Islet precursor cell (in vitro differentiated cells): ENCODE results near the gene CCDC106.

ENCODE experiments used
- DNase-seq: peaks from one replicate; pipeline ENCODE4 v3.0.0-alpha.2; 2018

CCDC106 gene

GRCh38 chr19:55652311-55653128, 4.5 kb downstream of the CCDC106 start:
- peak; percentile 75 for DNase-seq

DNA sequence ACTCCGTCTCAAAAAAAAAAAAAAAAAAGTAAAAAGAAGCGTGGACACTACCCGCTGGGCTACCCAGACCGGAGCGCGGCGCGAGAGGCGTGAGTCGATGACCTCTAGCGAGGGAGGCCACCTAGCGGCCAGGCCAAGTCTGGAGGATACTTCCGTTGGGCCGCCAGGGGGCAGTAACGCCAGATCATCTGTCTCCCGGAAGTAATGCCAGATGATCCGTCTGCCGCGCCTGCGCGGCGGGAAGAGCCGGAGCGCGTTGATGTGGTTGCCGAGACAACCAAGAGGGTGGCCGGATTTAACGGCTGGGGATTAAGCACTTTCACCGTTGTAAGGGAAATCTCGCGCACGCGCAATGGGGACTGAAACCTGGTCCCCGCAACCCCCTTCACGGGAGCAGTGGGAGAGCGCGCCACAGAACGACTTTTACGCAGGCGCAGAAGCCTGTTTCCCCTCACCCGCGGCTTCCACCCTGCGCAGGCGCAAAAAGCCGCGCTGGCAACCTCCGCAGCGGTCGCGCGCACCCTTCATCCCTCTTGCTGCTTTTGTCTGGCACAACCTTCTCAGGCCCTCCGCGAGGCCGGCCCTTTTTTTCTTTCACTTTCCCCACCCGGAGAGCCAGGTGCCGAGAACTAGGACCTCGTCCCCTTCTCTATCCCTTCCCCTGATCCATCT, 5.8 kb downstream of the CCDC106 start:
- peak; percentile 99 for DNase-seq

DNA sequence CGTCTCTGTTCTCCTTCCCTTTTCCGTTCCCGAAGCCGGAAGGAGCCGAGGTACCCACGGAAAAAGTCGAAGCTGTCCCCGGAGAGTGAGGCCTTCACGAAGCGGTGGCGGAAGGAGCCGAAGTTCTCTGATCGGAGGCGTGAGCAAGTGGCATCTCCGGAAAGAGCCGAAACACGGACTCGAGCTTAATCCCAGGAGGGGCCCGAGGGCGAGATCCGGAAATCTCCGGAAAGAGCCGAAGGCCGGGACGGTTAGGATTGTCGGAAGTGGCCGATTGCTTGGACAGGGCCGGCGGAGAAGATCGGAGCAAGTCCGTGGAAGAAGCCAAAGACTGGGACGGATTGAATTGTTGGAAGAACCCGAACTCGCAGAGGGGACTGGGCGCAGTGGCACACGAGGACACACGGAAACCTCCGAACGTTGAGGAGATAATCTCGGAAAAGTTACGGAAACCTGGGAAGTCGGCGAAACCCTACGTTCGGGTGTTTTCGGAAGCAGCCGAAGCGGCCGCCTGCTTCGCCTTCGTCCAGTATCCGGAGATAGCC, 6.4 kb downstream of the CCDC106 start:
- peak; percentile 100 for DNase-seq

DNA sequence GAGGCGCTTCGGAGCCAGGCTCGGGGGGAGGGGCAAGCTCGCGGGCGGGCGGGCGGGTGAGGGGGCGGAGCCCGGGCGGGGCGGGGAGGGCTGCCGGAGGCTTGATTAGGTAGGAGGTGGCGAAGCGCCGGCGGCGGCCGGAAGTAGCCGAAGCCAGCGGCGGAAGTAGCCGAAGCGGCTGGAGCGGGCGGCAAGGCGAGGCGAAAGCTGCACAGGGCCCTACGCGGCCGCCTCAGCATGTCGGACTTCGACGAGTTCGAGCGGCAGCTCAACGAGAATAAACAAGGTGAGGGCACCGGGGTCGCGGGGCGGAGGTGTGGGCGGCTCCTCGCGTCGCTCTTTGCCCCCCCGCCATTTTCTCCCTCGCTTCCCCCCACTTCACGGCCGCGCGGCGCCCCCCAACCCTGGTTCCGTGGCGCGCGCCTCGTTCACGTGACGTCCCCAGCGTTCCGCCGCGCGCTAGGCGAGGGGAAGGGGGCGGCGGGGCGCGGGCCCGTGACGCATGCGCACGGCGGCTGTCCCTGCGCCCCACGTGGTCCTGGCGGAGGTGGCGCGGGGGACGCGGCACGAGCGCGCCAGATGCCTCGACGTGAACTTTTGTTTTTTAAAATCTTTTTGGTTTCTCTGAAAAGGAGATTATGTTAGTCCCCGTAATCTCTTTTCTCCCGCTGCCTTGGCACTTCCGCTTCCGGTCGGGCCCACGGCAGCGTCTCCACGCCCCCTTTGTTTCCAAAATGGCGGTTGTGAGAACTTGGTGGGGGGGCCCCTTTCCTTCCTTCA, 7.0 kb downstream of the CCDC106 start, which contains the start of gene U2AF2:
U2AF2 (plus strand) TSS at position 168 of the 780 bp plus-strand sequence; CDS start at position 238, 70 bp downstream.
- peak; percentile 98 for DNase-seq

GRCh38 chr19:55655648-55656040, 7.6 kb downstream of the CCDC106 start:
- no peak for DNase-seq

GRCh38 chr19:55656552-55656951, 8.5 kb downstream of the CCDC106 start:
- DNase-seq, result no peak

DNA sequence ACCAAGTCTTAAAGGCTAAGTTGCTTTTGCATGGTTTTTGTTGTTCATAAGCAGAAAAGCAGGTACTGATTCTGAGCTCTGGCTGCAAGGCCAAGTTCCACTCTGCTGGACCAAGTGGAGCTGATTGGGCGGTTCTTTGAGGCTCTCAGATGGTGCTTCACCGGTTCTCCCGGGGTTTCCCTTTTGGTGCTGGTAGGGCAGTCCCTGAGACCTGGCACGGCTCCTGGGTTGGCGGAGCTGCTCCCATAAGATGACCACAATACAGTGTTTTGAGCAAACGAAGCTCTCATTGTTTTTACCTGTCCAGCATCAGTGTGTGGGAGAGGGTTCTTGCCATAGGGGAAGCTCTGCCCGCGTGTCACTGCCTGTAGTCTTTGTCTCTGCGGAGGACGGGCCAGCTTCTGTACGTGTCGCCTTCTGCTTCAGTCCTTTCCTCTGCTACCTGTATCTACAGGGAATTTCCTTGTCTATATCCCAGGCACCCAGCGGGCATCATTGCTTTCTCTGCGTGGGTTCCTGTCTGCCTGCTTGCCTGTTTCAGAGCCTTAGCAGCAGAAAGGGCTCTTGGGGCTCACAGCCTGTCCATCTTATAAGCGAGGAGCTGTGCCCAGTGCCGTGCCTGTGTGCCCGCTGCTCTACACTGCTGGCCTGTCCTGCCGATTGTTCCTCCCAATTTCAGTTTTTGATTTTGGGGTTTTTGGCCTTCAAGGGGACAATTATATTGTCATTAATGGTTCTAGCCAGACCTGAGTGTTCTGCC, 9.2 kb downstream of the CCDC106 start:
- DNase-seq, result no peak

DNA sequence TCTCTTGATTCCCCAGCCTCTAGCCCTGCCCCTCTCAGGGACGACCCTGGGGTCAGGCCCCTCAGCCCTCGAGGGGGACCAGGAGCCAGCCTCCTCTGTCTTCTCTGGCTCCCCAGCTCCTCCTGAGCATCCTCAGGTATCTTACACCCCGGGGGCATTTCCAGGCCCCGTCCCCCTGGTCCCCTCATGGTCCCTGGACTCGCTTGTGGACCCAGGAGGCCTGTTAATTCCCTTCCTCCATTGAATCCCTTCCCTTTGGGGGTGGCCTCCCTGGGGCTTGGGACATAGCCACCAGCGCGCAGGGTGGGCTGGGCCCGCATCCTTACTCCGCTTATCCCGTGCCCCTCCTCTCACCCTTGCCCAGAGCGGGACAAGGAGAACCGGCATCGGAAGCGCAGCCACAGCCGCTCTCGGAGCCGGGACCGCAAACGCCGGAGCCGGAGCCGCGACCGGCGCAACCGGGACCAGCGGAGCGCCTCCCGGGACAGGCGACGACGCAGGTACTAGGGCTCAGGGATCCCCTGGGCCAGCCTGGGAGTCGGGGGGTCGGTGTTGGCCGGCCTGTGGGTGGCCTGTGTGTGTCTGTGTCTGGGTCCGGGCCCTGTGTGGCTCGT, 10.9 kb downstream of the CCDC106 start:
- DNase-seq, result no peak

DNA sequence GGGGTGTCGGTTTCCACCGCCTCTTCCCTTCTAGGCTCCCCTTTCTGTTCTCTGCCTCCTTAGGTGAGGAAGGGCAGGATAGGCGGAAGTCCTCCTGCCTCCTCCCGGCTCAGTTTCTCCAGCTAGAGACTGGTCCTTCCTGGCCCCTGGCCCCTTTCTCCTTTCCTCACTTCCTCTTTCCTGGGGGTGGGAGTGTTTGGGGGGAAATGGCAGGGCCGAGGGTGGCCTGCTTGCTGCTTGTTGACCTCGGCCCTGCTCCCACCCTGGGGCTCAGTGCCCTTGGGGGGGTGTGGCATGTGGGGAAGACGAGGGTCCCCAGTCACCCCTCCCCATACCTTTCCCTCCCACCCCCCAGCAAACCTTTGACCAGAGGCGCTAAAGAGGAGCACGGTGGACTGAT, 11.8 kb downstream of the CCDC106 start:
- DNase-seq, result no peak

DNA sequence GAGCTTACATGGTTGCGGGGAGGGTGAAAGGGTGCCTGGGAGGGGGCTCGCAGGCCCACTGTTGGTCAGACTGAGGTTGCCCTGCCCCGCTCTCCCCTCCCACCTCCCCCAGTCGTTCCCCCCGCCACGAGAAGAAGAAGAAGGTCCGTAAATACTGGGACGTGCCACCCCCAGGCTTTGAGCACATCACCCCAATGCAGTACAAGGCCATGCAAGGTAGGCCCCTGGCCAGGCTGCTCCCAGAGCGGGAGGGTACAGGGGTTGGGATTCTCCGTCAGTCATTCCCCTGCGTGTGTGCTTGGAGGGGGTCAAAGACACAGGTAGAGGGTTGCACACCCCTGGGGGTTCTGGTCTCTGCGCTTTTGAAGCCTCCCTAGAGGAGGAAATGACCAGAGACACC, 12.4 kb downstream of the CCDC106 start:
- DNase-seq, result no peak

DNA sequence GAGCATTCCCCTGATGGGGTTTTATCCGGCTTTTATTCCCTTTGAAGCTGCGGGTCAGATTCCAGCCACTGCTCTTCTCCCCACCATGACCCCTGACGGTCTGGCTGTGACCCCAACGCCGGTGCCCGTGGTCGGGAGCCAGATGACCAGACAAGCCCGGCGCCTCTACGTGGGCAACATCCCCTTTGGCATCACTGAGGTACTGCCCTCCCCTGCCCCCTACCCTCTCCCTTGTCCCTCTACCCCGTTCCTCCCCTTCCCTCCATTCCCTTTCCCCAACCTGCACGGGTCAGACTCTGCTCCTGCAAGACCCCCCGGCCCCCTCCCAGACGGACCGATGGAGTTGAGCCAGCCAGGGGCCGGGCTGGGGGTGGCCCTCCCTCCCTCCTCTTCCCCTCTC, 13.0 kb downstream of the CCDC106 start:
- no peak for DNase-seq

- no peak for DNase-seq
Measured at GRCh38 chr19:55661826-55662225, 13.8 kb downstream of the CCDC106 start.

GRCh38 chr19:55663846-55664536, 16.0 kb downstream of the CCDC106 start:
- no peak for DNase-seq

GRCh38 chr19:55666343-55667005, 18.5 kb downstream of the CCDC106 start:
- DNase-seq, result no peak

DNA sequence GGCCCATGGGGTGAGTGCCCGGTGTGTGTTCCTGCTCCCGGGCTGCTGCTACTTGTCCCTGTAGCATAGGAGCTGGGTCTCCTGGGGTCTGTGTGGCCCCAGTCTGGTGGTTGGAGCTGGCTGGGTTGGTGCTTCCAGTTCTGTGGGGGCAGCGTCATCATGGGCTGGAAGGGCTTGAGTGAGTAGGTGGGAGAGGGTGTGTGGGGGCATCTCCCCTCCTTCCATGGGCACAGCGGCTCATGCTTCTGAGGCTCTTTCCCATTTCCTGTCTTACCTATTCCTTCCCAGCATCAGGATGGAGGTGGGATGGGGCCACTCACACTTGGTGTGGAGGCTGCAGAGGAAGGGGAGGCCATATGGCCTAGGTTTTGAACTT, 19.0 kb downstream of the CCDC106 start:
- no peak for DNase-seq

- no peak for DNase-seq
Measured at GRCh38 chr19:55667511-55667910, 19.5 kb downstream of the CCDC106 start.

- peak; percentile 69 for DNase-seq
Measured at GRCh38 chr19:55667958-55668357, 19.9 kb downstream of the CCDC106 start.

DNA sequence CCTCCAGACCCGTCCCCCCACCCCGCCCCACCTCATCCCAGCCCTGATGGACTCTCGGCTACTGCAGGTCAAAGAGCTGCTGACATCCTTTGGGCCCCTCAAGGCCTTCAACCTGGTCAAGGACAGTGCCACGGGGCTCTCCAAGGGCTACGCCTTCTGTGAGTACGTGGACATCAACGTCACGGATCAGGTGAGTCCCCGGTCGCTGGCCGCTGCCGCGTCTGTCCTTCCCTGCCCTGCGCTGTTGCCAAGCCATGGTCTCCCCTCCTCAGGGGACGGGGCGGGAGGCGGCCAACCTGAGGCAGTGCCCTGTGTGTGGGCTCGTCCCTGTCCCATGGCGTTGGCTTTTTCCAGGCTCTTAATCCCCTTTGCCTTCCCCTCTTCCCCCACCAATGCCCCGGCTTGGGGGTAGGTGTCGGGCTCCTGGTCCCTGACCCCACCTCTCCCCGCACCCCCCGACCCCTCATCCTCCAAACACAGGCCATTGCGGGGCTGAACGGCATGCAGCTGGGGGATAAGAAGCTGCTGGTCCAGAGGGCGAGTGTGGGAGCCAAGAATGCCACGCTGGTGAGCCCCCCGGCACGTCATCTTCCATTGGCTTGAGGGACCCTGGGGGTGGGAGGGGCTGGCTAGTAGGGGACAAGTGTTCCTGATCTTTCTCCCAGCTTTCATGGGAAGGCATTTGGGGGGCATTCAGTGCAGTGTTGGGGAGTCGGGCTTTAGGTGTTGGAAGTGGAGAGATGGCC, 20.8 kb downstream of the CCDC106 start:
- DNase-seq, result no peak

- DNase-seq, result no peak
Measured at GRCh38 chr19:55669418-55670279, 21.6 kb downstream of the CCDC106 start.
